Epidermal melanocyte (primary cell): ENCODE results near the gene MPPED1.

ENCODE experiments used
- DNase-seq: peaks from one replicate; pipeline ENCODE4 v3.0.0; 2011; ENCODE audit warnings: low spot score; ENCODE audit not compliant: insufficient read length

MPPED1 gene

GRCh38 chr22:43411040-43411868 lies 560 bp upstream of the MPPED1 start:
- no peak for DNase-seq

- no peak for DNase-seq
Measured at GRCh38 chr22:43412808-43413795, 1.3 kb downstream of the MPPED1 start.

- no peak for DNase-seq
Measured at GRCh38 chr22:43413826-43414225, 2.0 kb downstream of the MPPED1 start.

DNA sequence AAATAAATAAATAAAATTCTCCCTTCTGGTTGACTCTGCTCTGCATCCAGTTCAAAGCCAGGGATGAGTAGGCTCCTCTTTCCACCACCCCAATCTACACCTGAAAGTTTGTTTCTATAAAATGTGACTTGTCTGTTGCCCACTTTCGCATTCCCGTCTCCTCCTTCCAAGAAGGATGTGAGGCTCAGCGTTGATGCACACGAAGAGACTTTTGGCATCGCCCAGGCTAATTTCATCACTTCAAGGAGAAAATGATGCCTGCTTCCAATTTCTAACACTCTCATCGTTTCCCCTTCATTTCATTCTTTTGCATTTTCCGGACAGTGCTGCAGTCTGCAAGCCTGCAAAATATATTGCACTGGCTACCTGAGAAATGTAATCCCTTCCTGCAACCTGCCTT lies 3.9 kb downstream of the MPPED1 start:
- DNase-seq: no peak

DNA sequence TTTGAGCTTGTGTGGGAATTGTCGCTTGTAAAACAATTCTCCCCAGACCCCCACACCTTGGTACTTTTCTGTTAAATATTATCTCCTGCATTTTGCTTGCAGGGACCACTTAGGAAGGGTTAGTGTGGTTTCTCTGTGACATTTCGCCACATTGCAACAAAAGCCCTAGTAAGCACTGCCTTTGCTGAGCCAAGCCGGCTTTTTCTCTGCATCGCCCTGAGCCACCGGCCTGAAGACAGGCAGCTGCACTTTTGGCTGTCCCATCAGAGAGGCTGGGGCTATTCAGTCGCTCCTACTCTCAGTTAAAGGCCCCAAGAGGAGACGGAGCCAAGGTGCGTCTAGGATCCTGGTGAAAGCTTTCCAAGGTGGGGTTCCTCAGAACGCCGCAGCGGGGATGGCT lies 5.7 kb downstream of the MPPED1 start:
- DNase-seq: no peak

DNA sequence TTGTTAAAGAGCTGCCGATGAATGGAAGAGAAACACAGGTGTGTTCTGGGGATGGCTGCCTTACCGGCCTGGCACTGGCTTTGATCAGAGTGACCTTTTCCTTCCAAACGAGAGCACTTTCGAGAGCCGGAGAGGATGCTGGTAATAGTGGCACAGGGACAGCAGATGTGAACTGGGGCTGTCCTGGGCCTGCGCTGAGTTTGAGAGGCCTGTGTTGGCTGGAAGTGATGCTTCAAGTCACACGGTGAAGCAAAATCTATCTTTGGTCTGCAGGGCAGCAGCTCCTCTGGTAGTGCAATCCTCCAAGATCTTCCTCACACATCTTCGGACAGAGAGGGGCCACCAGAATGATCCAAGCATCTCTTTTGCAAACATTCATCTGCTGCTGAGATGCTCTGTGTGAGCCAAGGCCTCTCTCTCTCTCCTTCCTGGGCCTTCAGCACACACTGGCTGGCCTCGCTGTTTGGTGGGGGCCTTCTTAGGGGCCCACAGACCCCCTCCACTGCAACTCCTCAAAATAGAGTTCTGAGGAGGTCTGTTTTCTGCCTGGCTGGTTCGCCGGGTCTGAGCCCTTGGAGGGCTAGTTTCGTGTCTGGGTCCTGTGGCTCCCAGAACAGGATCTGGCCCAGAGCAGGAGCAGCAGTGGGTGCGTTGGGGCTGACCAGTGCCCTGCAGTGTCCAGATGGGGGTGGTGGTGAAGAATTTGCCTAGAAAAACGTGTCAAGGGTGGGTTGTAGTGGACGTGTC lies 6.4 kb downstream of the MPPED1 start:
- no peak for DNase-seq

DNA sequence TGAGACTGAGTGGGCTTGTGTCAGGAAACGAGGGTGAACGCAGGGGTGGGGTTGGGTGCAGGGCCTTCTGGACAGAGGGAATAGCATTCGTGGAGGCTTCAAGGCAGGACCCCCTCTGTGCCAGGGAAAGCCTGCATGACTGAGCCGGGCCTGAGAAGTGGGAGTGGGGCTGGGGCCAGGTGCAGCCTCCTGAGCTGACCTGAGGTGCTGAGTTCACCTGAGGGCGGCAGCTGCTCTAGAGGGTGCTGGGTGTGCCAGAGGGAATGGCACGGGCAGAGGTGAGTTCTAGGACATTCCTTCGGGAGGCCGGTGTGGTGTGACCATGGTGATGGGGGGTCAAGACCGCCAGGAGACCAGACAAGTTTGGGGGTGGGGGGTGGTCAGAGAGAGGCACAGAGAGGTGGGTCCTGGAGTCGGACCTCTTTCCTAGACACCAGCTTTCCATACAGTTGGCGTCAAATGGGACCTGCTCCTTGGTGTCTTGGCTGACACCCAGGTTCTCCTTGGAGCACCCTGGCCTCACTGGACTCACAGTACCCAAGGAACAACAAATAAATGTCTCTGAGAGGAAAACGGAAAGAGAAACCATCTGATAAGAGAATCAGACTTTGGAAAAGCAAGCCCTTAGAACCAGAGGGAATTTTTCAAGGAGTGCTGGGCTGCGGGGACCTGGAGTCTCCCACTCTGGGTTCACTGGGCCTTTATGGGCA lies 7.7 kb downstream of the MPPED1 start:
- no peak for DNase-seq

DNA sequence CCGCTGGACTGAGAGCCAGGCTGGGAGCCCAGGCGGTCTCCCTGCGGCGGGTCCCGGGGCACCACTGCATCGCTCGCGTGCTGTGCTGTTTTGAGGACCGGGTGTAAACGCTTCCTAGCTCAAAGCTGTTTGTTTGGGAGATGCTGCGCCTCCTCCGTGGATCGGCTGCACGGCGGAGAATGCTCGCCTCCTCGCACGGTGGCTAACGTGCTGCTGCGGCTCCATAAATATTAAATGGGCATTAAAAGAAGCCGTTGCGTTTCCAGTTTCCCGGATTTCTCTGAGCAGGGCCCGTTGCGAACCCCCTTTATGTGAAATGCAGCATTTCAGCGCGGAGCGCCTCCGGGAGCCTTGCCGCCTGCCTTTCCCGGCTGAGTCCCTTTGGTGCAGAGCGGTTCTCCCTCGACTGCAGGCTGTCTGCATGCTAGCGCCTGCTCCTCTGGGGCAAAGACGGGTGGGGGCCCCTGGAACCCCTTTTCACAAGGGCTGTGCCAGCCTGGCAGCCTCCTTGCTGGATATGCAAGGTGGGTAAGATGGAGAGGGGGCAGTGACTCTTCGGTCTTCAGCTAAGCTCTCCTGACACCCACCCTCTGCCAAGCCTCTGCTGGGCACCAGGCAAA lies 9.3 kb downstream of the MPPED1 start:
- no peak for DNase-seq

DNA sequence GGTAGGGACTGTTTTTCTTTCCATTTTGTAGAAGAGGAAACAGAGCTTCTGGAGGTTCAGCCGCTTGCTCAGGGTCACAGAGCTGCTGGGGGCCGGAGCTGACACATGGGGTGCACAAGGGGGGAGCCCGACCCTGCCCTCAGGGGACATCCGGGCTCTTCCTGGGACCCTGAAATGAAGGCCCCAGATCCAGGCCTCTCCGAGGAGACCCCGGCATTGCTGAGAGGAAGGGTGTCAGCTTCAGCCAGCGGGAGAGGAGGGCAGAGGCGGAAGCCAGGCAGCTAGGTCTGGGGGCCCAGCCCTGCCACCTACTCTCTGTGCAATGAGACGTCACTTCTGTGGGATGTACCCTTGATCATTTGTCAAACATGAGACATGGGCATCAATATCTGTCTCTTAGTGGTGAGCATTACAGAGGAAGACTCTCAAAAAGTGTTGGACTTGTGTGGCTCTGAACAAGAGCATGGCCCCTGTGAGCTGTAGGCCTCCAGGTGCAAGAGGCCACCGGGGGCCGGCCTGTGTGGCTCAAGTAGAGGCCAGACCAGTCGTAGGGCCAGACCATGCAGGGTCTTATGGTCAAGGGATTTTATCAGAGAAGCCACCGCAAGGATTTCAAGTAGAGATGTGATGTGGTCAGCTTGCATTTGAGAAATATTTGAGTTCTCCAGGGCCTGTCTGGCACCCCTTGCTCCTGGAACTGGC lies 10.3 kb downstream of the MPPED1 start:
- DNase-seq: no peak

GRCh38 chr22:43423046-43423445 lies 11.2 kb downstream of the MPPED1 start:
- no peak for DNase-seq

DNA sequence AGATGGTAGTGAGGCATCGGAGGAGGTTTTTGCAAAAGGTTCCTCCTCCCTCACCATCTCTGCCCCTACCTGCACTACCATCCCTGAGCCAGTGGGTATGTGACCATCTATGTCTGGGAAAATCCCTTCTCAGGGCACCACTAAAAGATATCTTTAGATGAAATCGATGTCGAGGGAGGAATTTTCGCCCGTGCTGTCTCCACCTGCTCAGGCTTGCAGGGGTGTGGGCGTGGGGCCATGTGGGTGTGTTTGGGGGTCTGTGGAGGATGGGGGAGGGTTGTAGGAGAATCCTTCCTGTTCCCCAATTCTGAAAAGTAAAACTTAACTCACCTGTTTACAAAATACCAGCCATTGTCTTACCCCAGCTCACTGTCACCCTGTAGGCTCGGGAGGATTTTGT lies 12.4 kb downstream of the MPPED1 start:
- DNase-seq: no peak

GRCh38 chr22:43424666-43425630 lies 13.1 kb downstream of the MPPED1 start:
- DNase-seq: no peak

DNA sequence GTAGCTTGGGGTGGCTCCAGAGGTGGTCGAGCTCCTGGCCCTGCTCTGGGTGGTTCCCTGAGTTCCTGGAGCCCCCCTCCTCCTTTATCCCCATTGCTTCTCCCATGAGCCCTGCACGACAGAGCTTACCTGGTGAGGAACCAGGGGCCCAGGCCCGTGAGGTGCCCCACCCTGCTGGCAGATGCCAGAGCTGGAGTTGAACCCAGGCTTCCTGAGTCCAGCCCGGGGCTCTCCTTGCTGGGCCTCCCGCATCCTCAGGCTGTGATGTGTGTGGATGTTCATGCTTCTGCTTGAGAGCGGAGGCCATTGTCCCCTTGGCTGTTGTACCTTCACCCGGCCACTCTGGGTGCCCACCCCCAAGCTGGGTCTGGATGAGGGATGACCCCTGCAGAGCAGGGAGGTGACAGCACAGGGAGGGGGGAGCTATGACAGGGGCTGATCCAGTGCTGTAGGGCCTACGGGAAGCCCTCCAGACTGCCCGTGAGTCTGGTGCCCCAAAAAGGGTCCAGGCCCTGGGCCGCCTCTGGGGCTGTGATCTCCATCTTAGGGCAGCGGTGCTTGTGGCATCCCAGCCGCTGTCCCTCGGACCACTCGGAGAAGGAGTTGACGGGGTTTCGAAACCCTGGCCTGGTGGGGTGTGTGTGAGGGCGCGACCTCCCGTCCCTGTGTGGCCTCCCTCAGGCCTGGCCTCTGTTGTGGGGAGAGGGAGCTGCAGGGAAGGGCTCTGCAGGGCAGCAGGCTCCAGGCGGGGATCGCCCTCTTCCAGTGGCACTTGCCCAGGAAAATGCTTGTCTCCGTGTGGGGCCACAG lies 14.4 kb downstream of the MPPED1 start:
- no peak for DNase-seq

GRCh38 chr22:43426816-43427215 lies 15.0 kb downstream of the MPPED1 start:
- DNase-seq: no peak

DNA sequence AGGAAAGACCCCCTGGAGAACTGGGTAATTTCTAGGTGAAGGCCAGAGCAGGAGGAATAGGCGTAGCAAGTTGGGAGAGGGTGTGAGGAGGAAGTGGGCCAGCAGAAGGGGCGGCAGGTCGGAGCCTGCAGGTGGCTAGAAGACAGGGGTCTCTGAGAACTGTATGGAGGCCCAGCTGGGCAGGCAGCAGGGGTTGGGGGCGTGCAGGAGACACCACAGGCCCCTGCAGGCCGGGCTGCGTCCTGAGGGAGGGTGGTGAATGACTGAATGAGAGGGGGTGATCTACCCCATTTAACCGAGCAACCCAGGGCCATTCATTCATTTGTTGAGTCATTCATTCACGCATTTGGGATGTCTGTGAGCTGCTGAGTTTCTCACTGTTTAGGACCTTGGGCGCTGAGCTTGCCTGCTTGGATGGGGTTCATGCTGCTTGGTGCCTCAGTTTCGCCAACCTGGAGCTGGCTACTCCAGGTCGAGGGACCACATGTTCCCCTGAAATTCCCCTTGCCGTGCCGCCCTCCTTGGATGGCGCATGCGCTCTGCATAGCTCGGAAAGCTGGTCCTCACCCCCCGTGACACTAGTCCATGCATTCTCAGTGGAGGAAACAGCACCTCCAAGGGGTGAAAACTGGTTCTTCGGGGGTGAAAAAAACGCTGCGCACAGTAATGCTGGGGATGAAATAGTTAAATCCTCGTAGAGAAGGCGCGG lies 15.6 kb downstream of the MPPED1 start:
- DNase-seq: no peak

DNA sequence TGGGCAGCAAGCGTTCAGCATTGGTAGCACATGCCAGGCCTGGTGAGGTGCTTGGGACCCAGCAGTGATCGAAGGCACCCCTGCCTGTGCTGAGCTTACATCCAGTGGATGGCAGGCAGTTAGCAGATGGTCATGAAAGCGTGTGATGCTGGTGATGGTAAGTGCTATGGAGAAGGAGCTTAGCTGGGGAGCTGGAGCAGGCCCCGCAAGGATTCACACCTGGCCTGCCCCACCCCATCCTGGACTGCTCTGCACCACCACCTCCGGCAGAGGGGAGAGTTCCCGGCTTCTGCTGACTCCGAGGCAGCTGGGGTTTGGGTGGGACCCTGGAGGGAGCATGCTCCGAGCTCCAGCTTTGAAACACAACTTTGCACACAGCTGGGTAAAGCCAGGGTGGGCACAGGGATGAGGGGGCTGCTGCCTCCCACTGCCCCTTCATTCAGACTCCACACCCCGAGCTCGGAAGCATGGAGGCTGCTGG lies 16.2 kb downstream of the MPPED1 start:
- DNase-seq: no peak

DNA sequence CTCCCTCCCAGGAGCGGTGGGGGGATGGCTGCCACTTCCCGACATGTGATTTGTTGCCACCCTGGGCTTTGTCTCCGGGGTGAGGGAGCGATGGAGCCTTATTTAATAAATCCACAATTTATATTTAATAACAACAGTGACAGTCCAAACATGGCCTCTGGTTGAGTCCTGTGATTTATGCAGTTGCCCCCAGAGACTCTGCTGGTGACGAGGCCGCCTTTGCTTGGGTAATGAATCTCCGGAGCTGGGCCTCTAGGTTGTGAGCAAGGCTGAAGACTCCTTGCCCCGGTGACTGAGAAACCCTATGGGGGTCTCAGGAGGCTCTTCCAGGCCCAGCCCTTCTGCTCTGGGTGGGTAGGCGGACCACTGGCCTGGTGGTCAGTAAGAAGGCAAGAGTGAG lies 16.7 kb downstream of the MPPED1 start:
- DNase-seq: no peak
